Testis (tissue), 3 donors: ENCODE results near the gene SAMHD1. TPM values are rescaled to one million over a fixed set of nuclear protein-coding genes. Genes with fewer than 3 reads are reported as not detected.
"Not testable (repeated sequence)": the region's sequence is repeated elsewhere in the genome, so short reads cannot be mapped to it uniquely, and the experiment has no call there.

Experiments used
- DNase-seq: peaks from one replicate; pipeline ENCODE4 v3.0.0-alpha.2; 2019
- H3K27ac ChIP-seq, 2 donors: fragments of 200-600 bp; sonication (generic); one replicate each; pipeline ENCODE4 v1.5.1; 2019
- H3K27me3 ChIP-seq: fragments of 200-600 bp; sonication (generic); one replicate; pipeline ENCODE4 v1.5.1; 2019
- H3K36me3 ChIP-seq: fragments of 200-600 bp; sonication (generic); one replicate; pipeline ENCODE4 v1.5.1; 2017; ENCODE audit warnings: low read depth; ENCODE audit errors: missing control alignments
- H3K4me1 ChIP-seq: fragments of 200-600 bp; sonication (generic); one replicate; pipeline ENCODE4 v1.5.1; 2019
- H3K4me3 ChIP-seq, 2 donors: fragments of 200-600 bp; sonication (generic); one replicate each; pipeline ENCODE4 v1.5.1; 2017 to 2019
- H3K9me3 ChIP-seq: fragments of 200-600 bp; sonication (generic); one replicate; pipeline ENCODE4 v1.5.1; 2017
- POLR2A ChIP-seq: fragments of 450-650 bp; IDR thresholded peaks from one replicate; pipeline ENCODE4 v1.6.1; 2017; ENCODE audit warnings: antibody characterized with exemption, mild to moderate bottlenecking, moderate library complexity
- WGBS, 2 donors: methylation state at CpG; one replicate each; pipeline ENCODE4 v1.1.5; 2018; 5-methylcytosine and 5-hydroxymethylcytosine counted together
- intact Hi-C: fragments of 100-400 bp; cut with DNase I; formaldehyde crosslinking; loops from one replicate; pipeline ENCODE4 v1.15.1; 2023; ENCODE audit warnings: low total_unique reads
- polyA plus RNA-seq: library from polyadenylated mRNA; stranded (reverse); fragments of 350-450 nt; fragmentation: Illumina TruSeq; extraction: RNeasy Lipid Tissue Mini Kit (QIAGEN cat#74804); gene quantifications from one replicate; pipeline ENCODE4 v1.2.3, GENCODE V29; 2014; ENCODE audit warnings: low read depth, low replicate concordance; ENCODE audit not compliant: insufficient read depth
- total RNA-seq, 2 donors: library from RNA; depleted of rRNA; stranded (reverse); fragments of >200 nt; gene quantifications; one replicate each; pipeline ENCODE4 v1.2.3, GENCODE V29; 2016
- TF ChIP-seq, protein P1 (sequence below), 3 experiments: fragments of 450-650 bp in 2 of 3; fragments of 200-600 bp in 1 of 3; sonication (generic) in 1 of 3; IDR thresholded peaks; one replicate each; pipeline ENCODE4 v1.5.1; 2016 to 2019; ENCODE audit warnings: antibody characterized with exemption in 3 of 3, mild to moderate bottlenecking in 2 of 3, moderate library complexity in 1 of 3

Gene SAMHD1
- total and polyA plus RNA-seq, 3 donors from 2014 or later: 38.7 to 79.0 (median 61.9) TPM

DNA sequence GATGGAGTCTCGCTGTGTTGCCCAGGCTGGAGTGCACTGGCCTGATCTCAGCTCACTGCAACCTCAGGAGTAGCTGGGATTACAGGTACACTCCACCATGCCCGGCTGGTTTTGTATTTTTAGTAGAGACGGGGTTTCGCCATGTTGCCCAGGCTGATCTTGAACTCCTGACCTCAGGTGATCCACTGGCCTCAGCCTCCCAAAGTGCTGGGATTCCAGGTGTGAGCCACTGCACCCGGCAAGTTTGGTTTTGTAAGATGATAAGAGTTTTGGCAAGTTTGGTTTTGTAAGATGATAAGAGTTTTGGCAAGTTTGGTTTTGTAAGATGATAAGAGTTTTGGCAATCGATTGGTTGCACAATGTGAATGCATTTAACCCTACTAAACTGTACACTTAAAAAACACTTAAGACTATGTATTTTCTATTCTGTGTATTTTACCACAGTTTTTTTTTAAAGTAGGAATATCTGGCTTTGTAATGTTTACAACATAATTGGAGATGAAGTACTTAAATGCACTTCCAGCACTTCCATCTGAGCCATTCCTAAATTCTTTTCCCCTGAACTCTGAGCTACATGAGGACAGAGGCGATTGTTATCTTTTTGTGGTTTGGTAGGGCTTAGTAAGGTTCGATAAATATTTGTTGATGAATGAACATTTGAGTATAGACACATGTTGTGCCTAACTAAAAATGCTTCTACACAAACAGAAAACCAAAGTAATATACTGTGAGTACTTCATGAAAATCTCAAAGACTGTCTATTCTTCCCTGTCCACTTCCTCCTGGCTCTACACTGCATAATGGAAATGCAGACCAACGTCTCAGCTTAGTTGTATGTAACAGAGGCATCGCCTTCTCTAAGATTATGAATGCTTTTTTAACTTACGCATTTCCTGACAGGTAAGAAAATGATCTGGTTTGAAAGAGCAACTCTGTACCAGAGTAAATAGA is 18.8 kb downstream of the SAMHD1 start:
- TF ChIP-seq, protein P1, sequence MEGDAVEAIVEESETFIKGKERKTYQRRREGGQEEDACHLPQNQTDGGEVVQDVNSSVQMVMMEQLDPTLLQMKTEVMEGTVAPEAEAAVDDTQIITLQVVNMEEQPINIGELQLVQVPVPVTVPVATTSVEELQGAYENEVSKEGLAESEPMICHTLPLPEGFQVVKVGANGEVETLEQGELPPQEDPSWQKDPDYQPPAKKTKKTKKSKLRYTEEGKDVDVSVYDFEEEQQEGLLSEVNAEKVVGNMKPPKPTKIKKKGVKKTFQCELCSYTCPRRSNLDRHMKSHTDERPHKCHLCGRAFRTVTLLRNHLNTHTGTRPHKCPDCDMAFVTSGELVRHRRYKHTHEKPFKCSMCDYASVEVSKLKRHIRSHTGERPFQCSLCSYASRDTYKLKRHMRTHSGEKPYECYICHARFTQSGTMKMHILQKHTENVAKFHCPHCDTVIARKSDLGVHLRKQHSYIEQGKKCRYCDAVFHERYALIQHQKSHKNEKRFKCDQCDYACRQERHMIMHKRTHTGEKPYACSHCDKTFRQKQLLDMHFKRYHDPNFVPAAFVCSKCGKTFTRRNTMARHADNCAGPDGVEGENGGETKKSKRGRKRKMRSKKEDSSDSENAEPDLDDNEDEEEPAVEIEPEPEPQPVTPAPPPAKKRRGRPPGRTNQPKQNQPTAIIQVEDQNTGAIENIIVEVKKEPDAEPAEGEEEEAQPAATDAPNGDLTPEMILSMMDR (IDR thresholded peaks at IDR 0.05): no peak
- TF ChIP-seq POLR2A: no peak
- Histone ChIP-seq H3K27ac (peak overlapping the region in 1 of 2 donors; percentile 52), H3K9me3 (no peaks in the 10 kb centered on the region), H3K4me3 (no peak overlapping the region), H3K27me3 (no peaks in the 10 kb centered on the region), H3K36me3 (no peaks in the 10 kb centered on the region), H3K4me1 (peaks cover 39% of the 10 kb centered on the region)
- 60 to 65% methylated on average over 11 of the region's 11 CpGs for WGBS, 2 donors
- peak; percentile 11 for DNase-seq
- intact Hi-C loops: no loop called here

DNA sequence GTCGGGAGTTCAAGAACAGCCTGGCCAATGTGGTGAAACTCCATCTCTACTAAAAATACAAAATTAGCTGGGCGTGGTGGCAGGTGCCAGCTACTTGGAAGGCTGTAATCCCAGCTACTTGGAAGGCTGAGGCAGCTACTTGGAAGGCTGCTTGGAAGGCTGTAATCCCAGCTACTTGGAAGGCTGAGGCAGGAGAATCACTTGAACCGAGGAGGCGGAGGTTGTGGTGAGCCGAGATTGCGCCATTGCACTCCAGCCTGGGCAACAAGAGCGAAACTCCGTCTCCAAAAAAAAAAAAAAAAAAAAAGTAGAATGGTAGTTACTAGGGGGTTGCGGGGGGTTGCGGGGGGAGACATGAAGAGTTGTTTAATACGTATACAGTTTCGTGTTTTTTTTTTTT is 19.4 kb downstream of the SAMHD1 start:
- H3K9me3 ChIP-seq, DNase-seq, H3K36me3 ChIP-seq, H3K27me3 ChIP-seq, intact Hi-C loops, H3K4me3 ChIP-seq: not testable (repeated sequence)
- 86 to 89% methylated on average over 12 of the region's 12 CpGs for WGBS, 2 donors
- Histone ChIP-seq H3K4me1 (peaks cover 32% of the 10 kb centered on the region), H3K27ac (peak overlapping the region; percentile 83 to 84)

DNA sequence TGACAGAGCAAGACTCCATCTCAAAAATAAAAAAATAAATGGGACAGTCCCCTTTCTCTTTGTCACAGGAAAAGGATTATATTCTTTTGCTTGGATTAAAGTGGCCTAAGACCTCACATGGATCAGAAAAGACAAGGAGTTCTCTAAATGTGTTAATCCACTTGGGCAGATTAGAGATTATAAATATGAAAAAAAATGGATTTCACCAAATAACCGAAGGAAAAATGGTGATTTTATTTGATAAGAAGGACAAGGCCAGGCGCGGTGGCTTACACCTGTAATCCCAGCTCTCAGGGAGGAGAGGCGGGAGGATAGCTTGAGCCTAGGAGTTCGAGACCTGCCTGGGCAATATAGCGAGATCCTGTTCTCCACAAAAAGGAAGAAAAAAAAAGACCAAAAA is 21.8 kb downstream of the SAMHD1 start:
- WGBS, 2 donors: 97% methylated on average over 6 of the region's 6 CpGs
- no peaks in the 10 kb centered on the region for H3K9me3 ChIP-seq
- intact Hi-C loops: no loop called here
- peaks cover 15% of the 10 kb centered on the region for H3K4me1 ChIP-seq
- no peaks in the 10 kb centered on the region for H3K27me3 ChIP-seq
- TF ChIP-seq, protein P1 (IDR thresholded peaks at IDR 0.05): no peak
- TF ChIP-seq POLR2A: no peak
- no peak overlapping the region for H3K4me3 ChIP-seq
- H3K36me3 ChIP-seq: no peaks in the 10 kb centered on the region
- peak overlapping the region in 1 of 2 donors; percentile 83 for H3K27ac ChIP-seq
- no peak for DNase-seq

DNA sequence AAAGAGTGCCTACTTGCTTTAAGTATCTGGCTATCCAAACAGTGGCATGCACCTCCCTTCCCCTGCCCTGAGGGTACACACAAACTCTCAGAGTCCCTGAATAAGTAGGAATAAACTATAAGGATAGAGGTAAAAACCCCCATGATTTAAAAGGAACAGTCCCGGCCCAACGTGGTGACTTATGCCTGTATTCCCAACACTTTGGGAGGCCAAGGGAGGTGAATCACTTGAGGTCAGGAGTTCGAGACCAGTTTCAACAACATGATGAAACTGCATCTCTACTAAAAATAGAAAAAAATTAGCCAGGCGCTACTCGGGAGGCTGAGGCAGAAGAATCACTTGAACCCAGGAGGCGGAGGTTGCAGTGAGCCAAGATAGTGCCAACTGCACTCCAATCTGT is 22.2 kb downstream of the SAMHD1 start:
- Histone ChIP-seq H3K4me3 (no peak overlapping the region), H3K27ac (peak overlapping the region in 1 of 2 donors; percentile 83), H3K9me3 (no peaks in the 10 kb centered on the region), H3K27me3 (no peaks in the 10 kb centered on the region), H3K4me1 (peaks cover 15% of the 10 kb centered on the region), H3K36me3 (no peaks in the 10 kb centered on the region)
- 83 to 84% methylated on average over 6 of the region's 6 CpGs for WGBS, 2 donors
- intact Hi-C loops: no loop called here
- DNase-seq: no peak
- TF ChIP-seq, protein P1 (IDR thresholded peaks at IDR 0.05): no peak
- TF ChIP-seq POLR2A: no peak

DNA sequence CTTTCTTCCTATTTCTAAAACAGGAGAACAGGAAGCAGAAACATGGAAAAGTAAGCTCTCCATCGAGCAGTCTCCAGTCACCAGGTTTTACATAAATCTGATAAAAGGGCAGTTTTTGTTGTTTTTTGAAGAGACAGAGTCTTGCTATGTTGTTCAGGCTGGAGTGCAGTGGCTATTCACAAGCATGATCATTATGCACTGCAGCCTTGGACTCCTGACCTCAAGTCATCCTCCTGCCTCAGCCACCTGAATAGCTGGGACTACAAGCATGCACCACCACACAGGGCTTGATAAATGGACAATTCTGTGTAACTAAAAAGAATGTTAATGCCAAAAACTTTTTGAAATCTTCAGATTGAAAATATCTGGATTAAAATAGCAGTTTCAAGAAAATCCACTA is 23.8 kb downstream of the SAMHD1 start:
- DNase-seq: no peak
- H3K27me3 ChIP-seq: no peaks in the 10 kb centered on the region
- H3K9me3 ChIP-seq: no peaks in the 10 kb centered on the region
- TF ChIP-seq, protein P1 (IDR thresholded peaks at IDR 0.05): no peak
- no peak for TF ChIP-seq POLR2A
- no peak overlapping the region for H3K4me3 ChIP-seq
- H3K36me3 ChIP-seq: no peaks in the 10 kb centered on the region
- intact Hi-C loops: no loop called here
- 47 to 50% methylated on average over 1 of the region's 1 CpG for WGBS, 2 donors
- H3K27ac ChIP-seq: no peak overlapping the region
- peaks cover 11% of the 10 kb centered on the region for H3K4me1 ChIP-seq
